Trophoblast cell (in vitro differentiated cells and primary cell): ENCODE data around the gene SIDT2.
"Not testable (repeated sequence)": the region's sequence is repeated elsewhere in the genome, so short reads cannot be mapped to it uniquely, and the experiment has no call there.

Experiments
- DNase-seq, 2 donors: peaks; one replicate each; pipeline ENCODE4 v3.0.0-alpha.2; 2016
- H2AFZ ChIP-seq: 2 replicates; pipeline ENCODE4 v1.6.1; 2013; ENCODE audit warnings: low read length, moderate library complexity, mild to moderate bottlenecking; ENCODE audit not compliant: insufficient read depth, poor library complexity
- H2AK5ac ChIP-seq: 2 replicates; pipeline ENCODE4 v1.6.1; 2013; ENCODE audit warnings: mild to moderate bottlenecking, low read length
- H2BK120ac ChIP-seq: 2 replicates; pipeline ENCODE4 v1.6.1; 2013; ENCODE audit warnings: low read length, mild to moderate bottlenecking, moderate library complexity; ENCODE audit not compliant: insufficient read depth, poor library complexity
- H2BK12ac ChIP-seq: 2 replicates; pipeline ENCODE4 v1.6.1; 2013; ENCODE audit warnings: mild to moderate bottlenecking, low read length, moderate library complexity
- H2BK5ac ChIP-seq: 2 replicates; pipeline ENCODE4 v1.6.1; 2013; ENCODE audit warnings: low read length, low read depth, moderate library complexity, mild to moderate bottlenecking; ENCODE audit not compliant: poor library complexity
- H3K14ac ChIP-seq: 2 replicates; pipeline ENCODE4 v1.6.1; 2013; ENCODE audit warnings: mild to moderate bottlenecking, low read length
- H3K18ac ChIP-seq: 2 replicates; pipeline ENCODE4 v1.6.1; 2013; ENCODE audit warnings: mild to moderate bottlenecking, low read length
- H3K23ac ChIP-seq: 2 replicates; pipeline ENCODE4 v1.6.1; 2013; ENCODE audit warnings: low read length
- H3K27ac ChIP-seq: 2 replicates; pipeline ENCODE4 v1.5.1; 2013; ENCODE audit warnings: low read depth, mild to moderate bottlenecking, inconsistent platforms, low read length, moderate library complexity
- H3K27me3 ChIP-seq: 2 replicates; pipeline ENCODE4 v1.6.1; 2013; ENCODE audit warnings: inconsistent platforms, mild to moderate bottlenecking, low read length, moderate library complexity; ENCODE audit not compliant: insufficient read depth
- H3K36me3 ChIP-seq, 2 experiments: 1 replicate in 1 of 2; 2 replicates in 1 of 2; pipeline ENCODE4 v1.6.1; 2013; ENCODE audit warnings: low read length in 2 of 2, mild to moderate bottlenecking in 2 of 2, moderate library complexity in 1 of 2; ENCODE audit not compliant: insufficient read depth in 2 of 2, control insufficient read depth in 1 of 2
- H3K4ac ChIP-seq: 2 replicates; pipeline ENCODE4 v1.6.1; 2013; ENCODE audit warnings: low read depth, mild to moderate bottlenecking, low read length, moderate library complexity
- H3K4me1 ChIP-seq, 2 experiments: 1 replicate in 1 of 2; 2 replicates in 1 of 2; pipeline ENCODE4 v1.6.1; 2013; ENCODE audit warnings: low read length in 2 of 2, mild to moderate bottlenecking in 2 of 2, moderate library complexity in 1 of 2; ENCODE audit not compliant: insufficient read depth in 2 of 2, control insufficient read depth in 1 of 2
- H3K4me2 ChIP-seq: 2 replicates; pipeline ENCODE4 v1.6.1; 2013; ENCODE audit warnings: inconsistent platforms, mild to moderate bottlenecking, low read length, moderate library complexity
- H3K4me3 ChIP-seq: 2 replicates; pipeline ENCODE4 v1.5.1; 2013; ENCODE audit warnings: mild to moderate bottlenecking, low read depth, low read length, inconsistent platforms
- H3K79me1 ChIP-seq: one replicate; pipeline ENCODE4 v1.6.1; 2013; ENCODE audit warnings: low read length
- H3K79me2 ChIP-seq: 2 replicates; pipeline ENCODE4 v1.6.1; 2013; ENCODE audit warnings: low read length, mild to moderate bottlenecking; ENCODE audit not compliant: control insufficient read depth, insufficient read depth, poor library complexity
- H3K9ac ChIP-seq: 2 replicates; pipeline ENCODE4 v1.6.1; 2013; ENCODE audit warnings: mild to moderate bottlenecking, low read length
- H3K9me3 ChIP-seq: 2 replicates; pipeline ENCODE4 v1.6.1; 2013; ENCODE audit warnings: low read depth, mild to moderate bottlenecking, control low read depth, inconsistent platforms, low read length; ENCODE audit not compliant: insufficient read depth
- H4K12ac ChIP-seq: 2 replicates; pipeline ENCODE4 v1.6.1; 2013; ENCODE audit warnings: low read depth, mild to moderate bottlenecking, low read length, moderate library complexity
- H4K8ac ChIP-seq: 2 replicates; pipeline ENCODE4 v1.6.1; 2013; ENCODE audit warnings: low read depth, mild to moderate bottlenecking, low read length, moderate library complexity
- H4K91ac ChIP-seq: one replicate; pipeline ENCODE4 v1.6.1; 2013; ENCODE audit warnings: low read depth, mild to moderate bottlenecking, low read length, moderate library complexity
- WGBS: extraction: QIAGEN DNeasy Blood & Tissue Kit; methylation state at CpG from one replicate; pipeline ENCODE4 v1.1.7; 2013; ENCODE audit warnings: missing lambda C conversion rate; ENCODE audit not compliant: insufficient read length, insufficient coverage; ENCODE audit errors: extremely low coverage; 5-methylcytosine and 5-hydroxymethylcytosine counted together

SIDT2 gene

GRCh38 chr11:117180661-117181585 is 2.4 kb downstream of the SIDT2 start:
- Histone ChIP-seq H2AK5ac (peak overlapping the region; percentile 30), H2AFZ (no peak overlapping the region), H3K14ac (no peak overlapping the region), H3K9me3 (peaks cover 2% of the 10 kb centered on the region), H3K4me1 (peaks cover 9 to 12% of the 10 kb centered on the region in 2 experiments), H3K9ac (no peak overlapping the region), H2BK120ac (no peak overlapping the region), H3K4ac (no peak overlapping the region), H4K12ac (no peak overlapping the region), H3K79me2 (peaks cover 4% of the 10 kb centered on the region), H3K79me1 (peaks cover 8% of the 10 kb centered on the region), H2BK12ac (no peak overlapping the region), H3K27ac (no peak overlapping the region), H3K27me3 (no peaks in the 10 kb centered on the region), H3K18ac (peak overlapping the region; percentile 80), H4K91ac (no peak overlapping the region), H3K23ac (no peak overlapping the region), H4K8ac (no peak overlapping the region), H2BK5ac (no peak overlapping the region), H3K36me3 (peaks cover 12 to 19% of the 10 kb centered on the region in 2 experiments), H3K4me2 (no peak overlapping the region), H3K4me3 (no peak overlapping the region)
- peak in 1 of 2 donors; percentile 56 for DNase-seq
- no CpG with 5 or more reads among the region's 22 CpGs for WGBS

- H3K36me3 ChIP-seq, result peaks cover 19 to 21% of the 10 kb centered on the region in 2 experiments
- no peak overlapping the region for H3K9ac ChIP-seq
- no peaks in the 10 kb centered on the region for H3K27me3 ChIP-seq
- H3K4me3 ChIP-seq, result no peak overlapping the region
- H4K12ac ChIP-seq, result no peak overlapping the region
- H2BK120ac ChIP-seq, result no peak overlapping the region
- H2BK12ac ChIP-seq, result no peak overlapping the region
- no peak overlapping the region for H3K27ac ChIP-seq
- H3K4me1 ChIP-seq, result peaks cover 9 to 12% of the 10 kb centered on the region in 2 experiments
- H3K4me2 ChIP-seq, result no peak overlapping the region
- H3K23ac ChIP-seq, result no peak overlapping the region
- WGBS, result no CpG with 5 or more reads among the region's 22 CpGs
- no peak overlapping the region for H2AFZ ChIP-seq
- H3K79me2 ChIP-seq, result peaks cover 4% of the 10 kb centered on the region
- no peak overlapping the region for H2BK5ac ChIP-seq
- H4K8ac ChIP-seq, result no peak overlapping the region
- no peak for DNase-seq
- H3K79me1 ChIP-seq, result peaks cover 8% of the 10 kb centered on the region
- peaks cover 2% of the 10 kb centered on the region for H3K9me3 ChIP-seq
- no peak overlapping the region for H2AK5ac ChIP-seq
- H4K91ac ChIP-seq, result no peak overlapping the region
- H3K14ac ChIP-seq, result no peak overlapping the region
- H3K4ac ChIP-seq, result no peak overlapping the region
- no peak overlapping the region for H3K18ac ChIP-seq
Measured at GRCh38 chr11:117181586-117182550, 3.3 kb downstream of the SIDT2 start.

- no peak overlapping the region for H3K4me2 ChIP-seq
- peaks cover 9 to 12% of the 10 kb centered on the region in 2 experiments for H3K4me1 ChIP-seq
- H2BK12ac ChIP-seq, result no peak overlapping the region
Measured at GRCh38 chr11:117182551-117182935, 4.0 kb downstream of the SIDT2 start.

GRCh38 chr11:117183178-117183577 is 4.6 kb downstream of the SIDT2 start:
- not testable (repeated sequence) for H2AFZ ChIP-seq, H2AK5ac ChIP-seq

More at GRCh38 chr11:117182551-117182935, 4.0 kb downstream of the SIDT2 start:
- no peak overlapping the region for H4K8ac ChIP-seq
- peaks cover 24 to 25% of the 10 kb centered on the region in 2 experiments for H3K36me3 ChIP-seq
- H3K18ac ChIP-seq, result no peak overlapping the region
- H3K9ac ChIP-seq, result no peak overlapping the region
- H3K27me3 ChIP-seq, result no peaks in the 10 kb centered on the region
- H3K14ac ChIP-seq, result no peak overlapping the region
- no peak overlapping the region for H2AFZ ChIP-seq
- no peak overlapping the region for H4K91ac ChIP-seq
- no CpG with 5 or more reads among the region's 10 CpGs for WGBS
- no peak overlapping the region for H2BK5ac ChIP-seq
- peaks cover 4% of the 10 kb centered on the region for H3K79me2 ChIP-seq
- no peak overlapping the region for H3K23ac ChIP-seq
- peaks cover 2% of the 10 kb centered on the region for H3K9me3 ChIP-seq
- no peak for DNase-seq
- peaks cover 8% of the 10 kb centered on the region for H3K79me1 ChIP-seq
- H3K4ac ChIP-seq, result no peak overlapping the region
- H3K4me3 ChIP-seq, result peak overlapping the region; percentile 11
- no peak overlapping the region for H2BK120ac ChIP-seq
- no peak overlapping the region for H4K12ac ChIP-seq
- H3K27ac ChIP-seq, result no peak overlapping the region
- H2AK5ac ChIP-seq, result no peak overlapping the region

More at GRCh38 chr11:117183178-117183577, 4.6 kb downstream of the SIDT2 start:
- H3K27ac ChIP-seq, H3K4ac ChIP-seq, H3K4me2 ChIP-seq, H3K79me1 ChIP-seq, H3K18ac ChIP-seq, H4K12ac ChIP-seq, H3K4me3 ChIP-seq, H3K9ac ChIP-seq, H2BK12ac ChIP-seq, H3K14ac ChIP-seq, H3K4me1 ChIP-seq, DNase-seq, H3K27me3 ChIP-seq, H3K79me2 ChIP-seq, H2BK120ac ChIP-seq, H2BK5ac ChIP-seq, H3K23ac ChIP-seq, H4K8ac ChIP-seq, H4K91ac ChIP-seq, H3K9me3 ChIP-seq: not testable (repeated sequence)
- peaks cover 26 to 31% of the 10 kb centered on the region in 2 experiments for H3K36me3 ChIP-seq
- WGBS, result no CpG with 5 or more reads among the region's 13 CpGs
